Left lung (tissue), 10 donors: ENCODE data around the gene RPL39. TPM values are rescaled to one million over a fixed set of nuclear protein-coding genes. Genes with fewer than 3 reads are reported as not detected.
"Not testable (repeated sequence)": the region's sequence is repeated elsewhere in the genome, so short reads cannot be mapped to it uniquely, and the experiment has no call there.

Source experiments
- ATAC-seq: fragments of 200-7000 bp; cut with Tn5 transposase; one replicate; pipeline ENCODE4 v1.9.1; 2020; ENCODE audit warnings: moderate library complexity
- DNase-seq, 4 donors: peaks; one replicate each; pipeline ENCODE4 v3.0.0-alpha.2; 2013 to 2020
- H3K27ac ChIP-seq, 2 donors: fragments of 200-600 bp; sonication (generic) in 1 of 2; one replicate each; pipeline versions ENCODE4 v1.5.0 to v1.8.0; 2020 to 2021
- H3K27me3 ChIP-seq, 2 donors: fragments of 200-600 bp; sonication (generic) in 1 of 2; one replicate each; pipeline versions ENCODE4 v1.5.0 to v1.8.0; 2020 to 2021
- H3K36me3 ChIP-seq, 2 donors: fragments of 200-600 bp; sonication (generic) in 1 of 2; one replicate each; pipeline versions ENCODE4 v1.5.0 to v1.8.0; 2020 to 2021
- H3K4me1 ChIP-seq, 2 donors: fragments of 200-600 bp; one replicate each; pipeline ENCODE4 v1.8.0; 2021
- H3K4me3 ChIP-seq, 2 donors: fragments of 200-600 bp; sonication (generic) in 1 of 2; one replicate each; pipeline versions ENCODE4 v1.5.0 to v1.8.0; 2020 to 2021; ENCODE audit warnings: mild to moderate bottlenecking in 1 of 2
- H3K9me3 ChIP-seq, 2 donors: fragments of 200-600 bp; sonication (generic) in 1 of 2; one replicate each; pipeline versions ENCODE4 v1.5.0 to v1.8.0; 2020 to 2021
- intact Hi-C, 2 donors: fragments of 100-400 bp; cut with DNase I; formaldehyde crosslinking; loops; one replicate each; pipeline versions ENCODE4 v1.11.2 to v1.14.2; 2022
- polyA plus RNA-seq, 6 donors: library from polyadenylated mRNA; unstranded; fragments of 120-200 nt; gene quantifications; one replicate each; pipeline ENCODE4 v1.2.1, GENCODE V29; 2013; ENCODE audit not compliant: insufficient read length in 6 of 6
- total RNA-seq, 2 donors: library from RNA; stranded (reverse); fragmentation: NEBNext Ultra II Directional; extraction: Animal tissue kit (Norgen Biotek cat#: 25700); gene quantifications; one replicate each; pipeline ENCODE4 v1.2.1, GENCODE V29; 2021
- TF ChIP-seq, protein P1 (sequence below), 2 donors: fragments of 200-600 bp; sonication (generic) in 1 of 2; IDR thresholded peaks; one replicate each; pipeline versions ENCODE4 v1.5.0 to v1.8.0; 2021; ENCODE audit warnings: antibody characterized with exemption in 2 of 2
- donor health status: DM: no; HTN: yes; CAD: no.
- donor health status: DM: no; HTN: no; CAD: no.

Gene RPL39
- total and polyA plus RNA-seq, 8 donors, result 1,442 to 3,113 (median 2,701) TPM

DNA sequence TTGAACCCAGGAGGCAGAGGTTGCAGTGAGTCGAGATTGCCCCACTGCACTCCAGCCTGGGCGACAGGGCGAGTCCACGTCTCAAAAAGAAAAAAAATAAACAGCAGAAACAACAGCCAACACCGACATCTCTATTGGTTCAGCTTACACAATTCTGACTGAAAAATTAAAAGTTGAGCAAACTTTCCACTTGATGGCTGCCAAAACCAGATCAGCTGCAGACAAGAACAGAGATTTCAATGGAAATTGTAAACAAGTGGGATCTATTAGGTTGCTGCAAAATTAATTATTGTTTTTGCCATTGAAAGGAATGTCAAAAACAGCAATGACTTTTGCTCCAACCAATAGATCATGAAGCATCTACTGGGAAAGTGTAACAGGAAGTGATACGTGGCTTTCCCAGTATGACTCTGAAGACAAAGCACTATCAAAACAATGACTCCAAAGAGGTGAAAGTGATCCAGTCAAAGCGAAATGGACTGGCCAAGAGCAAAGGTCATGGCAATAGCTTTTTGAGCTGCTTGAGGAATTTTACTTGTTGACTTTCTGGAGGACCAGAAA lies 35.0 kb upstream of the RPL39 start:
- intact Hi-C loops, result no loop called here
- Histone ChIP-seq H3K4me1 (no peaks in the 10 kb centered on the region), H3K36me3 (peaks cover 0 to 14% of the 10 kb centered on the region in 2 donors), H3K27me3 (no peaks in the 10 kb centered on the region), H3K9me3 (no peaks in the 10 kb centered on the region), H3K4me3 (no peak overlapping the region), H3K27ac (no peak overlapping the region)
- TF ChIP-seq, protein P1, sequence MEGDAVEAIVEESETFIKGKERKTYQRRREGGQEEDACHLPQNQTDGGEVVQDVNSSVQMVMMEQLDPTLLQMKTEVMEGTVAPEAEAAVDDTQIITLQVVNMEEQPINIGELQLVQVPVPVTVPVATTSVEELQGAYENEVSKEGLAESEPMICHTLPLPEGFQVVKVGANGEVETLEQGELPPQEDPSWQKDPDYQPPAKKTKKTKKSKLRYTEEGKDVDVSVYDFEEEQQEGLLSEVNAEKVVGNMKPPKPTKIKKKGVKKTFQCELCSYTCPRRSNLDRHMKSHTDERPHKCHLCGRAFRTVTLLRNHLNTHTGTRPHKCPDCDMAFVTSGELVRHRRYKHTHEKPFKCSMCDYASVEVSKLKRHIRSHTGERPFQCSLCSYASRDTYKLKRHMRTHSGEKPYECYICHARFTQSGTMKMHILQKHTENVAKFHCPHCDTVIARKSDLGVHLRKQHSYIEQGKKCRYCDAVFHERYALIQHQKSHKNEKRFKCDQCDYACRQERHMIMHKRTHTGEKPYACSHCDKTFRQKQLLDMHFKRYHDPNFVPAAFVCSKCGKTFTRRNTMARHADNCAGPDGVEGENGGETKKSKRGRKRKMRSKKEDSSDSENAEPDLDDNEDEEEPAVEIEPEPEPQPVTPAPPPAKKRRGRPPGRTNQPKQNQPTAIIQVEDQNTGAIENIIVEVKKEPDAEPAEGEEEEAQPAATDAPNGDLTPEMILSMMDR (IDR thresholded peaks at IDR 0.05), result no peak
- peak in 2 of 4 donors; percentile 21 to 25 for DNase-seq
- ATAC-seq, result peak; percentile 21

DNA sequence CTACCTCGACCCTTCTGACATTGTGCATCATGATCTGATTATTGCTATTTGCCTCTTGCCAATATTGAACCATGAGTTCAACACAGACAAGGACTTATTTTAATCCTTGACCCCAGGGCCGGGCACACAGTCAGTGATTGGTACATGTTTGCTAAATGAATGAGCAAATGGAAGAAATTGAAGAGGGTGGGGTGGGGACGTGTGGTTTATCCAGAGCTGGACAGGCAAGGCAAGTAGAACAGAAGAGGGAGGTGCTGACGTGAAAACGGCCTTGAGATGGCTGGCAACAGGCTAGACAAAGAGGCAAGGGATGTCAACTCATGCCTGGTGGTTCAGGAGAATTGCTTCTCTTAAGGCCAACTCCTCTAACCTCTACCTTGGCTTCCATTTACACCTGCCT lies 32.8 kb upstream of the RPL39 start:
- H3K27me3 ChIP-seq, H3K36me3 ChIP-seq, H3K4me3 ChIP-seq, ATAC-seq, H3K4me1 ChIP-seq, H3K9me3 ChIP-seq, DNase-seq, H3K27ac ChIP-seq, intact Hi-C loops: not testable (repeated sequence)

DNA sequence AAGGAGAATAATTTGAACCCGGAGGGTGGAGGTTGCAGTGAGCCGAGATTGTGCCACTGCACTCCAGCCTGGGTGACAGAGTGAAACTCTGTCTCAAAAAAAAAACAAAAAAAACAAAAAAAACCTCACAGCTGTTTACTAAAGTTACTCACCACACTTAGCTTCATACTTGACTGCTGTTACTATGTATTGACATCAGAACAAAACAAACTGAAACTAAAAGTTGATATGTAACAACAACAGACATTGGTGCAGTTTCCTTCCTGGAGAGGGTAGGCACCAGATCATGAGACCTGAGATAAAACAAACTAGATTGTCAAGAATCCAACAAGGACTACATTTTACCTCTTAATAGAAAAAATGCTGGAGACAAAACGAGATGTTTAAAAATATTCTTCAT lies 30.3 kb upstream of the RPL39 start:
- H3K36me3 ChIP-seq, H3K9me3 ChIP-seq, H3K4me1 ChIP-seq, H3K27me3 ChIP-seq, H3K4me3 ChIP-seq, DNase-seq, intact Hi-C loops: not testable (repeated sequence)
- H3K27ac ChIP-seq, result peak overlapping the region; percentile 33 to 54
- peak; percentile 79 for ATAC-seq

DNA sequence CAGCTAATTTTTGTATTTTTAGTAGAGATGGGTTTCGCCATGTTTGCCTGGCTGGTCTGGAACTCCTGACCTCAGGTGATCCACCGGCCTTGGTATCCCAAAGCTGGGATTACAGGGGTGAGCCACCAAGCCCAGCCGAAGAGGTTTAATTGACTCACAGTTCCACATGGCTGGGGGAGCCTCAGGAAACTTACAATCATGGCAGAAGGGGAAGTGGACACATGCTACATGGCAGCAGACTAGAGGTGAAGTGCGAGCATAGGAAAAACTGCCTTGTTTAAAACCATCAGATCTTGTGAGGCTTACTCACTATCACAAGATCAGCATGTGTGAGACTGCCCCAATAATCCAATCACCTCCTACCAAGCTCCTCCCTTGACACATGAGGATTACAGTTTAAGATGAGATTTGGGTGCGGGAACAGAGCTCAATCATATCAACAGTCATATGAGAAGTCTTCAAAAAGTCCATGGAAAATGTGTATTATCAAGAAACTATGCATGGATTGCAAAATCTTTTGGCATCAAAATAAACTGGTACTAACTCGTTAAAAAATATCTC lies 25.8 kb upstream of the RPL39 start:
- H3K9me3 ChIP-seq, result no peaks in the 10 kb centered on the region
- H3K4me1 ChIP-seq, result no peaks in the 10 kb centered on the region
- intact Hi-C loops, result no loop called here
- no peaks in the 10 kb centered on the region for H3K36me3 ChIP-seq
- H3K4me3 ChIP-seq, result no peak overlapping the region
- H3K27ac ChIP-seq, result peak overlapping the region in 1 of 2 donors; percentile 4
- DNase-seq (no peak), ATAC-seq (no peak)
- no peaks in the 10 kb centered on the region for H3K27me3 ChIP-seq
- TF ChIP-seq, protein P1 (IDR thresholded peaks at IDR 0.05), result no peak

DNA sequence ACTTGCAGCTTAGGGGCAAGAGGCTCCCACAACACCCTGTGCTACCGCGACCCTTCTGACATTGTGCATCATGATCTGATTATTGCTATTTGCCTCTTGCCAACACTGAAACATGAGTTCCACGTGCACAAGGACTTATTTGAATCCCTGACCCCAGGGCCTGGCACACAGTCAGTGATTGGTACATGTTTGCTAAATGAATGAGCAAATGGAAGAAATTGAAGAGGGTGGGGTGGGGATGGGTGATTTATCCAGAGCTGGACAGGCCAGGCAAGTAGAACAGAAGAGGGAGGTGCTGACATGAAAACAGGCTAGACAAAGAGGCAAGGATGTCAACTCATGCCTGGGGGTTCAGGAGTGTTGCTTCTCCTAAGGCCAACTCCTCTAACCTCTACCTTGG lies 24.9 kb upstream of the RPL39 start:
- intact Hi-C loops, result no loop called here
- TF ChIP-seq, protein P1 (IDR thresholded peaks at IDR 0.05), result no peak
- Histone ChIP-seq H3K4me3 (no peak overlapping the region), H3K4me1 (no peaks in the 10 kb centered on the region), H3K27me3 (no peaks in the 10 kb centered on the region), H3K9me3 (no peaks in the 10 kb centered on the region), H3K36me3 (no peaks in the 10 kb centered on the region), H3K27ac (no peak overlapping the region)
- no peak for DNase-seq
- ATAC-seq, result no peak

DNA sequence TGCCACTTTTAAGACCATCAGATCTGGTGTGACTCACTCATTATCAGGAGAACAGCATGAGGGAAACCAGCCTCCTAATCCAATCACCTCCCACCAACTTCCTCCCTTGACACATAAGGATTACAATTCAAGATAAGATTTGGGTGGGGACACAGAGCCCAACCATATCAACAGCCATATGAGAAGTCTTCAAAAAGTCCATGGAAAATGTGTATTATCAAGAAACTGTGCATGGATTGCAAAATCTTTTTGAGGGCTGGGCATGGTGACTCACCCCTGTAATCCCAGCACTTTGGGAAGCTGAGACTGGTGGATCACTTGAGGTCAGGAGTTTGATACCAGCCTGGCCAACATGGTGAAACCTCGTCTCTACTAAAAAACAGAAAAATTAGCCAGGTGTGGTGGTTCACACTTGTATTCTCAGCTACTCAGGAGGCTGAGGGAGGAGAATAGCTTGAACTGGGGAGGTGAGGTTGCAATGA lies 17.8 kb upstream of the RPL39 start:
- TF ChIP-seq, protein P1 (IDR thresholded peaks at IDR 0.05), result no peak
- no peak for ATAC-seq
- no peak overlapping the region for H3K4me3 ChIP-seq
- no peaks in the 10 kb centered on the region for H3K36me3 ChIP-seq
- H3K27ac ChIP-seq, result no peak overlapping the region
- intact Hi-C loops, result no loop called here
- H3K9me3 ChIP-seq, result no peaks in the 10 kb centered on the region
- no peaks in the 10 kb centered on the region for H3K27me3 ChIP-seq
- DNase-seq, result no peak
- H3K4me1 ChIP-seq, result no peaks in the 10 kb centered on the region

DNA sequence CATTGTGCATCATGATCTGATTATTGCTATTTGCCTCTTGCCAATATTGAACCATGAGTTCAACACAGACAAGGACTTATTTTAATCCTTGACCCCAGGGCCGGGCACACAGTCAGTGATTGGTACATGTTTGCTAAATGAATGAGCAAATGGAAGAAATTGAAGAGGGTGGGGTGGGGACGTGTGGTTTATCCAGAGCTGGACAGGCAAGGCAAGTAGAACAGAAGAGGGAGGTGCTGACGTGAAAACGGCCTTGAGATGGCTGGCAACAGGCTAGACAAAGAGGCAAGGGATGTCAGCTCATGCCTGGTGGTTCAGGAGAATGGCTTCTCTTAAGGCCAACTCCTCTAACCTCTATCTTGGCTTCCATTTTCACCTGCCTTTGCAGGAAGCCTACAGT lies 17.0 kb upstream of the RPL39 start:
- ATAC-seq, H3K4me3 ChIP-seq, H3K9me3 ChIP-seq, H3K27ac ChIP-seq, DNase-seq, H3K36me3 ChIP-seq, intact Hi-C loops, H3K27me3 ChIP-seq, H3K4me1 ChIP-seq: not testable (repeated sequence)
